Right atrium auricular region (tissue), 2 donors: ENCODE data around the gene TMEM178B. TPM values are rescaled to one million over a fixed set of nuclear protein-coding genes. Genes with fewer than 3 reads are reported as not detected.
A peak's percentile ranks its signal among the peaks of the same experiment; 100 is the strongest.
"Not testable (repeated sequence)": the region's sequence is repeated elsewhere in the genome, so short reads cannot be mapped to it uniquely, and the experiment has no call there.

Experiments used
- DNase-seq: peaks from one replicate; pipeline ENCODE4 v3.0.0-alpha.2; 2019; ENCODE audit warnings: low spot score
- H3K27ac ChIP-seq, 2 donors: fragments of 200-600 bp; sonication (generic); 1 replicate in 1 of 2; 2 replicates in 1 of 2; pipeline ENCODE4 v1.5.1; 2016 to 2019
- H3K27me3 ChIP-seq, 2 donors: fragments of 200-600 bp; sonication (generic); one replicate each; pipeline versions ENCODE4 v1.5.1 to v1.6.0; 2017 to 2019
- H3K36me3 ChIP-seq: fragments of 200-600 bp; sonication (generic); one replicate; pipeline ENCODE4 v1.5.1; 2016
- H3K4me1 ChIP-seq, 2 donors: fragments of 200-600 bp; sonication (generic); one replicate each; pipeline versions ENCODE4 v1.5.1 to v1.6.0; 2017 to 2019
- H3K4me3 ChIP-seq, 2 donors: fragments of 200-600 bp; sonication (generic); 1 replicate in 1 of 2; 2 replicates in 1 of 2; pipeline ENCODE4 v1.5.1; 2017 to 2019; ENCODE audit warnings: mild to moderate bottlenecking in 1 of 2, moderate library complexity in 1 of 2
- H3K9me3 ChIP-seq, 2 donors: fragments of 200-600 bp; sonication (generic); one replicate each; pipeline ENCODE4 v1.5.1; 2019
- total RNA-seq, 2 donors: library from RNA; depleted of rRNA; stranded (reverse); fragments of >200 nt; gene quantifications; one replicate each; pipeline ENCODE4 v1.1.0, GENCODE V29; 2016
- TF ChIP-seq, protein P1 (sequence below), 2 donors: fragments of 200-600 bp; sonication (generic); IDR thresholded peaks; one replicate each; pipeline ENCODE4 v1.5.1; 2019; ENCODE audit warnings: antibody characterized with exemption in 2 of 2

Gene TMEM178B
- total RNA-seq, 2 donors from 2014 or later, result 15.8 to 48.7 TPM

DNA sequence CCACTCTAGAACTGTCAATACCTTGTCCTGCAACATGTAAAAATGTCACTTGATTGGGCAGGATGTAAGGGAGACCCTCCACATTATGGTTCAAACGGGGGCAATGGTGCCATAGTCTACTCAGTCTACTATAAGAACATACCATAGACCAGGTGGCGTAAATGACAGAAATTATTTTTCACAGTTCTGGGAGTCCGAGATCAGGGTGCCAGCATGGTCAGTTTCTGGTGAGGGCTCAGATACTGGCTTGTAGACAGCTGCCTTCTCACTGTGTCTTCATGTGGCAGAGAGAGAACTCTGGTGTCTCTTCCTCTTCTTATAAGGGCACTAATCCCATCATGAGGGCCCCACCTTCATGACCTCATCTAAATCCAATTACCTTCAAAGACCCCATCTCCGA, 18.7 kb upstream of the TMEM178B start:
- Histone ChIP-seq H3K27me3 (no peaks in the 10 kb centered on the region), H3K9me3 (no peaks in the 10 kb centered on the region), H3K4me3 (no peak overlapping the region), H3K36me3 (no peaks in the 10 kb centered on the region), H3K27ac (no peak overlapping the region), H3K4me1 (no peaks in the 10 kb centered on the region)
- no peak for DNase-seq
- TF ChIP-seq, protein P1, sequence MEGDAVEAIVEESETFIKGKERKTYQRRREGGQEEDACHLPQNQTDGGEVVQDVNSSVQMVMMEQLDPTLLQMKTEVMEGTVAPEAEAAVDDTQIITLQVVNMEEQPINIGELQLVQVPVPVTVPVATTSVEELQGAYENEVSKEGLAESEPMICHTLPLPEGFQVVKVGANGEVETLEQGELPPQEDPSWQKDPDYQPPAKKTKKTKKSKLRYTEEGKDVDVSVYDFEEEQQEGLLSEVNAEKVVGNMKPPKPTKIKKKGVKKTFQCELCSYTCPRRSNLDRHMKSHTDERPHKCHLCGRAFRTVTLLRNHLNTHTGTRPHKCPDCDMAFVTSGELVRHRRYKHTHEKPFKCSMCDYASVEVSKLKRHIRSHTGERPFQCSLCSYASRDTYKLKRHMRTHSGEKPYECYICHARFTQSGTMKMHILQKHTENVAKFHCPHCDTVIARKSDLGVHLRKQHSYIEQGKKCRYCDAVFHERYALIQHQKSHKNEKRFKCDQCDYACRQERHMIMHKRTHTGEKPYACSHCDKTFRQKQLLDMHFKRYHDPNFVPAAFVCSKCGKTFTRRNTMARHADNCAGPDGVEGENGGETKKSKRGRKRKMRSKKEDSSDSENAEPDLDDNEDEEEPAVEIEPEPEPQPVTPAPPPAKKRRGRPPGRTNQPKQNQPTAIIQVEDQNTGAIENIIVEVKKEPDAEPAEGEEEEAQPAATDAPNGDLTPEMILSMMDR (IDR thresholded peaks at IDR 0.05), result no peak

DNA sequence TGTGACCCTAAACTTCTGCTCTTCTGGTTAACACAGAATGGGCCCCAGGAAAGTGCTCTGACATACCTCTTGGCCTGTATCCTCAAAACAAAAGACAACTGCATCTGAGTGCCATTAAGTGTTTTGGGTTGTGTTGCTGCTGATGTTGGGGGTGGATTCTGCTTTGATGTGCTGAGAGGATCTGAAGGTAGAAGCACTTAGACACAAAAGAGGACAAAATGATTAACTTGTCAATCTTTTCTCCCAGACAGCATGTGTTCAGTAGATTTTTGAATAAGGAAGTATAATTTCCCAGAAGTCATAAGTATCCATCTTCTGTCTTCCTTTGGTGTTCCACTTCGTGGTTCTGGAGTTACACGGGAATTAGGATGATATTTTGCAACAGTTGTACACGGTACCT, 16.1 kb upstream of the TMEM178B start:
- Histone ChIP-seq H3K9me3 (no peaks in the 10 kb centered on the region), H3K27me3 (no peaks in the 10 kb centered on the region), H3K27ac (no peak overlapping the region), H3K4me1 (no peaks in the 10 kb centered on the region), H3K4me3 (no peak overlapping the region), H3K36me3 (no peaks in the 10 kb centered on the region)
- no peak for DNase-seq
- TF ChIP-seq, protein P1 (IDR thresholded peaks at IDR 0.05), result no peak

DNA sequence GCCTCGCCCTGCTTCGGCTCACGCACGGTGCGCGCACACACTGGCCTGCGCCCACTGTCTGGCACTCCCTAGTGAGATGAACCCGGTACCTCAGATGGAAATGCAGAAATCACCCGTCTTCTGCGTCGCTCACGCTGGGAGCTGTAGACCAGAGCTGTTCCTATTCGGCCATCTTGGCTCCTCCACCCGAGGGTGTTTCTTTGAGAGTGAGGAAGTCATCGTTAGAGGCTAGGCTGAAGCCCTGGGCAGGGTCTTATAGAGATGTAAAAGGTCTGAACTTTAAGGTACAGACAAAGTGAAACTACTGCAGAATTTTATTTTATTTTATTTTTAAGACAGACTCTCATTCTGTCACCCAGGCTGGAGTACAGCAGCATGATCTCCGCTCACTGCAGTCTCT, 6.0 kb upstream of the TMEM178B start:
- not testable (repeated sequence) for H3K4me3 ChIP-seq, H3K36me3 ChIP-seq, DNase-seq, H3K27ac ChIP-seq, H3K9me3 ChIP-seq, H3K27me3 ChIP-seq
- peaks cover 0 to 18% of the 10 kb centered on the region in 2 donors for H3K4me1 ChIP-seq

DNA sequence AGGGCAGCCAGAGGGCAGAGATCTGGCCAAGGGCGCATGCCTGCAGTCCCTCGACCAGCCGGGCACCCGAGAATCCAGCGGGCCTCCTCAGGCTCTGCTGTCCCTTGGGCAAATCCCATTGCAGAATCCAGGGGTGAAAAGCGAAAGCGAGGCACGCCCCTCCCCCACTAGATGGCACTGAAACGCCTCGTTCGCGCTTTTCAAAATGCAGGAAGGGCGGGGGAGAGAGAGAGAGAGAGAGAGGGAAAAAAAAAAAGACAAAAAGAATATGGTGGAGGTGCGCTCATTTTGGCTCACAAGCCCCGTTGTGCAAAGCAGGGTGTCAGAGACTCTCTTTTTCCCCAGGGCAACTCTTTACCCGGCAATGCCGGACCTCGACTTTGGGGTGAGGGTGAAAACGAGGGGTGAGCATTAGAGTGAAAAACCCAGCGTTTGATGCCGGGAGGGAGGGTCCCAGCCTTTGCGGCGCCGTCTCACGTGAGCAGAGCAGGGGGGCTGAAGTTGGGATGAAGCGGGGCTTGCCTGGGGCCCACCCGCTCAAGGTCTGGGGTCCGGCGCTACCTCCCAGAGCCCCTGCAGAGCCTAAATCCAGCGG, 2.5 kb upstream of the TMEM178B start:
- no peak for DNase-seq
- Histone ChIP-seq H3K4me3 (peak overlapping the region; percentile 49 to 63), H3K27ac (no peak overlapping the region), H3K36me3 (no peaks in the 10 kb centered on the region), H3K27me3 (no peaks in the 10 kb centered on the region), H3K4me1 (peaks cover 0 to 41% of the 10 kb centered on the region in 2 donors), H3K9me3 (no peaks in the 10 kb centered on the region)
- TF ChIP-seq, protein P1 (IDR thresholded peaks at IDR 0.05), result peak in 1 of 2 donors; percentile 49

DNA sequence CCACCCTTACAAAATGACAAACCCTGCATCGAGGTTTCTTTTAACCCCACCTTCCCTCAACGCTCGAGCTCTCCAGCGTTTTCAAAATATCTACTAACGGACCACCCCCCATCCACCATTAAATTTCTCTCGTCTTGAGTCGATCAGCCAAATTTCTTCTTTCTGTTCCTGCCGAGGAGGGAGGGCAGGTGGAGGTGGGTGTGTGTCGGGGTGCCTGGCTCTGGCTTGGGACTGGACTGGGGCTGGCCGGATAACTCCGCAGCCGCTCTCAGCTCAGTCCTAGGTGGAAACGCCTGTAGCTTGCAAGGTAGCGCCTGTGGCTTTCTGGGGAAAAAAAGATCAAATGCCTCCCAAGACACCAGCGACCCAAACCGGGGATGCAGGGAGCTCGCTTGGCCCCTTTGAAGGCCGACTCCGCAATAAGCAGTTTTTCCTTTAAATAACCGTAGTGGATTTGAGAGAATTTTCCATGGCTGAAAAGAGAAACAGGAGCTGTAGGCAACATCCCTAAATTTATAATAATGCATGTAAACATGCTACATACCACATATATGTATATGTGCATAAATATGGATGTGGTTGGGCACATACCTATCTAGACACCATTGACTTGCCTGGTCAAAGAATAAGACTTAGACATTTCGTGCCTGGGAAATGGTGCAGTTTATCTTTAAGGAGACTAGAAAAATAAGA, 1.9 kb upstream of the TMEM178B start:
- peak overlapping the region; percentile 49 to 63 for H3K4me3 ChIP-seq
- TF ChIP-seq, protein P1 (IDR thresholded peaks at IDR 0.05), result no peak
- no peaks in the 10 kb centered on the region for H3K36me3 ChIP-seq
- H3K9me3 ChIP-seq, result no peaks in the 10 kb centered on the region
- DNase-seq, result no peak
- no peaks in the 10 kb centered on the region for H3K27me3 ChIP-seq
- no peak overlapping the region for H3K27ac ChIP-seq
- H3K4me1 ChIP-seq, result peaks cover 0 to 41% of the 10 kb centered on the region in 2 donors

DNA sequence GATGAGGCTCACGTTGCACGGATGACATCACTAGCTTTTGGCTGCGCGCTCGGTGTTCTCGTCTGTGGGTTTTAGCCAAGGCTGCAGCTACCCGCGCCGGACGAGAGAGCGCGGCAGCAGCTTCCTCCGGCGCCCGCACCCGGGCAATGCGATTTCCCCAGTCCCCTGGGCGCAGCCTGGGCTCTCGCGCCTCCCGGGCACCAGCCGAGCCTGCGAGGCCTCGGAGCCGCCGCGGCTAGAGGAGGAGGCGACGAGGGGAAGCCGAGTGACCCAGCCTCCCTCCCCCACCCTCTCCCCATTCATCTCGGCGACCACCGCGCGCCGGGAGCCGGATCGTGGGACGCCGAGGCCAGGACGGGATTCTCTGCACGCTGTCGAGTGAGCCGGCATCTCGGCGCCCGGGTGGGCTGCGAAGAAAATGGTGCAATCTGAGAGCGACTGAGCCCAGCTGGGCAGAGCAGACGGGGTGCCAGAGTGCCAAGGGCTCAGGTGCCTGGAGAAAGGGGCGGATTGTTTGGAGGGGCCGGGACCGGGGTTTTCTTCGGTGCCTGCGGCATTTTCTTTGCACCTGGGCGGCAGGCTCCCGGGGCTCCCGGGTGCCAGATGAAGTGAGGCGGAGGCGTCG, 1.2 kb upstream of the TMEM178B start:
- peak overlapping the region; percentile 49 to 63 for H3K4me3 ChIP-seq
- H3K27me3 ChIP-seq, result no peaks in the 10 kb centered on the region
- H3K36me3 ChIP-seq, result no peaks in the 10 kb centered on the region
- H3K4me1 ChIP-seq, result peaks cover 0 to 41% of the 10 kb centered on the region in 2 donors
- TF ChIP-seq, protein P1 (IDR thresholded peaks at IDR 0.05), result no peak
- H3K27ac ChIP-seq, result peak overlapping the region; percentile 45 to 50
- DNase-seq, result peak; percentile 63
- H3K9me3 ChIP-seq, result no peaks in the 10 kb centered on the region
